Adipocyte (in vitro differentiated cells): ENCODE measurements around the gene DYRK1B.

Source experiments
- DNase-seq: peaks from one replicate; pipeline ENCODE4 v3.0.0-alpha.2; 2015; ENCODE audit warnings: low read depth
- H3K27me3 ChIP-seq: replicated peaks from 2 replicates; pipeline ENCODE4 v1.7.0; 2013; ENCODE audit warnings: mild to moderate bottlenecking, low read length, moderate library complexity; ENCODE audit not compliant: control insufficient read depth, insufficient read depth
- H3K36me3 ChIP-seq: 2 replicates; pipeline ENCODE4 v1.7.0; 2013; ENCODE audit warnings: low read length, mild to moderate bottlenecking, moderate library complexity; ENCODE audit not compliant: control insufficient read depth, insufficient read depth, severe bottlenecking
- H3K4me1 ChIP-seq: 2 replicates; pipeline ENCODE4 v1.7.0; 2013; ENCODE audit warnings: mild to moderate bottlenecking, low read length, moderate library complexity; ENCODE audit not compliant: control insufficient read depth, insufficient read depth
- H3K4me3 ChIP-seq: 2 replicates; pipeline ENCODE4 v1.7.0; 2013; ENCODE audit warnings: mild to moderate bottlenecking, low read length, moderate library complexity
- H3K9ac ChIP-seq: 2 replicates; pipeline ENCODE4 v1.7.0; 2013; ENCODE audit warnings: mild to moderate bottlenecking, low read length, moderate library complexity
- H3K9me3 ChIP-seq: 2 replicates; pipeline ENCODE4 v1.7.0; 2013; ENCODE audit warnings: mild to moderate bottlenecking, low read length, moderate library complexity; ENCODE audit not compliant: control insufficient read depth

The DYRK1B gene

GRCh38 chr19:39805104-39805503, 28.9 kb downstream of the DYRK1B start:
- H3K4me3 ChIP-seq, result no peak overlapping the region
- no peak overlapping the region for H3K9ac ChIP-seq
- H3K27me3 ChIP-seq, result peaks cover 15% of the 10 kb centered on the region
- no peak for DNase-seq
- no peaks in the 10 kb centered on the region for H3K9me3 ChIP-seq
- no peaks in the 10 kb centered on the region for H3K4me1 ChIP-seq
- no peaks in the 10 kb centered on the region for H3K36me3 ChIP-seq

GRCh38 chr19:39802958-39803357, 31.0 kb downstream of the DYRK1B start:
- no peaks in the 10 kb centered on the region for H3K9me3 ChIP-seq
- H3K4me3 ChIP-seq, result no peak overlapping the region
- no peak for DNase-seq
- peaks cover 15% of the 10 kb centered on the region for H3K27me3 ChIP-seq
- H3K4me1 ChIP-seq, result no peaks in the 10 kb centered on the region
- H3K9ac ChIP-seq, result no peak overlapping the region
- no peaks in the 10 kb centered on the region for H3K36me3 ChIP-seq

- no peaks in the 10 kb centered on the region for H3K9me3 ChIP-seq
- no peaks in the 10 kb centered on the region for H3K4me1 ChIP-seq
- H3K36me3 ChIP-seq, result no peaks in the 10 kb centered on the region
- peaks cover 18% of the 10 kb centered on the region for H3K27me3 ChIP-seq
- H3K4me3 ChIP-seq, result no peak overlapping the region
- no peak for DNase-seq
- H3K9ac ChIP-seq, result no peak overlapping the region
These were observed 36.9 kb downstream of the DYRK1B start for GRCh38 chr19:39797083-39797482.

- H3K4me1 ChIP-seq, result no peaks in the 10 kb centered on the region
- no peak overlapping the region for H3K9ac ChIP-seq
- H3K9me3 ChIP-seq, result no peaks in the 10 kb centered on the region
- peaks cover 18% of the 10 kb centered on the region for H3K27me3 ChIP-seq
- H3K36me3 ChIP-seq, result no peaks in the 10 kb centered on the region
- no peak for DNase-seq
- H3K4me3 ChIP-seq, result no peak overlapping the region
These were observed 37.9 kb downstream of the DYRK1B start for GRCh38 chr19:39796000-39796498.

GRCh38 chr19:39795001-39795400, 39.0 kb downstream of the DYRK1B start:
- Histone ChIP-seq H3K4me1 (no peaks in the 10 kb centered on the region), H3K4me3 (no peak overlapping the region), H3K9ac (no peak overlapping the region), H3K36me3 (no peaks in the 10 kb centered on the region), H3K27me3 (peaks cover 18% of the 10 kb centered on the region), H3K9me3 (no peaks in the 10 kb centered on the region)
- no peak for DNase-seq

- peak; percentile 95 for DNase-seq
- no peak overlapping the region for H3K9ac ChIP-seq
- H3K36me3 ChIP-seq, result no peaks in the 10 kb centered on the region
- H3K4me1 ChIP-seq, result no peaks in the 10 kb centered on the region
- H3K9me3 ChIP-seq, result no peaks in the 10 kb centered on the region
- peaks cover 18% of the 10 kb centered on the region for H3K27me3 ChIP-seq
- peak overlapping the region; percentile 77 for H3K4me3 ChIP-seq
These were observed 40.9 kb downstream of the DYRK1B start for GRCh38 chr19:39792999-39793546.

- Histone ChIP-seq H3K4me3 (no peak overlapping the region), H3K36me3 (no peaks in the 10 kb centered on the region), H3K9ac (no peak overlapping the region), H3K4me1 (no peaks in the 10 kb centered on the region), H3K9me3 (peaks cover 14% of the 10 kb centered on the region), H3K27me3 (peaks cover 18% of the 10 kb centered on the region)
- DNase-seq, result no peak
These were observed 45.7 kb downstream of the DYRK1B start for GRCh38 chr19:39788244-39788643.

GRCh38 chr19:39780894-39781293, 53.1 kb downstream of the DYRK1B start:
- H3K4me3 ChIP-seq, result no peak overlapping the region
- H3K4me1 ChIP-seq, result no peaks in the 10 kb centered on the region
- H3K9me3 ChIP-seq, result peaks cover 2% of the 10 kb centered on the region
- no peak overlapping the region for H3K9ac ChIP-seq
- peaks cover 19% of the 10 kb centered on the region for H3K27me3 ChIP-seq
- no peak for DNase-seq
- no peaks in the 10 kb centered on the region for H3K36me3 ChIP-seq

- H3K4me1 ChIP-seq, result no peaks in the 10 kb centered on the region
- no peak within 1 kb of the TSS for H3K9ac ChIP-seq
- H3K36me3 ChIP-seq, result no peaks in the 10 kb centered on the region
- H3K27me3 ChIP-seq, result peaks cover 7% of the 10 kb centered on the region
- no peak for DNase-seq
- no peak within 1 kb of the TSS for H3K4me3 ChIP-seq
- no peaks in the 10 kb centered on the region for H3K9me3 ChIP-seq
These were observed 55.2 kb downstream of the DYRK1B start, which contains the start of gene LEUTX for GRCh38 chr19:39778763-39779162. LEUTX (plus strand) TSS chr19:39778854; CDS start chr19:39778921, 67 bp downstream.
